Uterus (tissue), 4 donors: ENCODE data around the gene ELP1. TPM values are rescaled to one million over a fixed set of nuclear protein-coding genes. Genes with fewer than 3 reads are reported as not detected.

Experiments
- DNase-seq, 2 donors: peaks; one replicate each; pipeline ENCODE4 v3.0.0-alpha.2; 2019 to 2020
- H3K27ac ChIP-seq, 2 donors: fragments of 200-600 bp; sonication (generic); 1 replicate in 1 of 2; 2 replicates in 1 of 2; pipeline ENCODE4 v1.5.1; 2016 to 2018
- H3K27me3 ChIP-seq, 2 donors: fragments of 200-600 bp; sonication (generic); one replicate each; pipeline ENCODE4 v1.5.1; 2018 to 2019; ENCODE audit warnings: control low read depth in 1 of 2
- H3K36me3 ChIP-seq, 2 donors: fragments of 200-600 bp; sonication (generic); one replicate each; pipeline ENCODE4 v1.5.1; 2019; ENCODE audit warnings: control low read depth in 1 of 2
- H3K4me1 ChIP-seq, 2 donors: fragments of 200-600 bp; sonication (generic); one replicate each; pipeline ENCODE4 v1.5.1; 2018 to 2019; ENCODE audit warnings: control low read depth in 1 of 2
- H3K4me3 ChIP-seq, 2 donors: fragments of 200-600 bp; sonication (generic); 1 replicate in 1 of 2; 2 replicates in 1 of 2; pipeline ENCODE4 v1.5.1; 2018 to 2019; ENCODE audit warnings: mild to moderate bottlenecking in 1 of 2
- H3K9me3 ChIP-seq, 2 donors: fragments of 200-600 bp; sonication (generic); one replicate each; pipeline ENCODE4 v1.5.1; 2019; ENCODE audit warnings: control low read depth in 1 of 2
- POLR2A ChIP-seq, 2 donors: fragments of 450-650 bp; IDR thresholded peaks; one replicate each; pipeline ENCODE4 v1.6.1; 2016; ENCODE audit warnings: antibody characterized with exemption in 2 of 2, mild to moderate bottlenecking in 1 of 2, moderate library complexity in 1 of 2
- intact Hi-C: fragments of 100-400 bp; cut with DNase I; formaldehyde crosslinking; loops from one replicate; pipeline ENCODE4 v1.15.1; 2023; ENCODE audit warnings: low total_unique reads
- total RNA-seq, 4 donors: library from RNA; depleted of rRNA in 3 of 4; stranded (reverse); fragments of >200 nt in 3 of 4; gene quantifications; one replicate each; pipeline versions ENCODE4 v1.1.0 to v1.2.4, GENCODE V29; 2014 to 2023
- TF ChIP-seq, protein P1 (sequence below), 4 experiments: fragments of 200-600 bp in 2 of 4; fragments of 450-650 bp in 2 of 4; sonication (generic) in 2 of 4; IDR thresholded peaks; one replicate each; pipeline ENCODE4 v1.5.1; 2016 to 2019; ENCODE audit warnings: antibody characterized with exemption in 4 of 4, mild to moderate bottlenecking in 2 of 4, moderate library complexity in 1 of 4
- donor health status: DM: yes; HTN: yes; CAD: no.

The ELP1 gene
- total RNA-seq, 4 donors from 2014 or later, result 5.0 to 71.2 (median 36.2) TPM

DNA sequence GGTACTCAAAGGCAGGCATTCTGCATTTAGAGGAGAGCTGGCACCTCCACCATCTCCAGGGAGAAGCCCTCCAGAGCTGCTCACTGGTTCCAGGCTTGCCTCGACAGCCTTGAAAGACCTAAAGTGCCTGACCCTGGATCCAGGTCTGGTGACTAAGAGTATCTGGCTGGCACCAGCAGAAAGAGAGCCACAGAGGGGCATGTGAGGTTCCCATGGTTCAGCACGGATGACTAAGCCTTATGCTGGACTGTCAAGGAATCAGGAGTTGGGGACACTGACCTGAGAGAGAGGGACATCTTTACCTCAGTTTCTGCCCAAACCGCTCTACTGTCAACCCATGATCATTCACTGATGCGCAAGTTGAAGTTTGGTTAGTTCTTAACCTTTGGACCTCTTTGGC is 68.9 kb downstream of the ELP1 start:
- no peaks in the 10 kb centered on the region for H3K4me1 ChIP-seq
- no peak for DNase-seq
- H3K36me3 ChIP-seq, result no peaks in the 10 kb centered on the region
- no peak overlapping the region for H3K27ac ChIP-seq
- no peak for TF ChIP-seq POLR2A (IDR thresholded peaks at IDR 0.05)
- H3K9me3 ChIP-seq, result no peaks in the 10 kb centered on the region
- intact Hi-C loops, result no loop called here
- no peaks in the 10 kb centered on the region for H3K27me3 ChIP-seq
- no peak overlapping the region for H3K4me3 ChIP-seq

DNA sequence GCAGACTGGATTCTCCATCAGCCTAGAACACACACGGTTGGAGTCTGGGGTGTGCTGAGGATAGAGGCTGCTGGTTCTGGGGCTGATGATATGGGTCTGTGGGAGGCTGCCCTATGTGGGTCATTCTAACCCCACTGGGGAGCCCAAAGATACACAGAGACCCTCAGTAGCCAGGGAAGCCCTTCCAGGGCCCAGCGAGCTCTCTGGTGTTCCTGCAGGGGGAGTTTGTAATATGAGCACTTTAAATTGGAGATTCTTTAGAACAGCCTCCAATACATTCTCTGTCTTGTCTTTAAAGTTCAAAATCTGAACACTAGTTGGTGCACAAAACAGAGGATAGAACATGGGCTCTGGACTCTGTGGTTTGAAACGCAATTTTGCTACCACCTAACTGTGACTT is 69.5 kb downstream of the ELP1 start:
- no peak for DNase-seq
- Histone ChIP-seq H3K9me3 (no peaks in the 10 kb centered on the region), H3K27me3 (no peaks in the 10 kb centered on the region), H3K36me3 (no peaks in the 10 kb centered on the region), H3K4me3 (no peak overlapping the region), H3K27ac (no peak overlapping the region), H3K4me1 (no peaks in the 10 kb centered on the region)
- TF ChIP-seq, protein P1, sequence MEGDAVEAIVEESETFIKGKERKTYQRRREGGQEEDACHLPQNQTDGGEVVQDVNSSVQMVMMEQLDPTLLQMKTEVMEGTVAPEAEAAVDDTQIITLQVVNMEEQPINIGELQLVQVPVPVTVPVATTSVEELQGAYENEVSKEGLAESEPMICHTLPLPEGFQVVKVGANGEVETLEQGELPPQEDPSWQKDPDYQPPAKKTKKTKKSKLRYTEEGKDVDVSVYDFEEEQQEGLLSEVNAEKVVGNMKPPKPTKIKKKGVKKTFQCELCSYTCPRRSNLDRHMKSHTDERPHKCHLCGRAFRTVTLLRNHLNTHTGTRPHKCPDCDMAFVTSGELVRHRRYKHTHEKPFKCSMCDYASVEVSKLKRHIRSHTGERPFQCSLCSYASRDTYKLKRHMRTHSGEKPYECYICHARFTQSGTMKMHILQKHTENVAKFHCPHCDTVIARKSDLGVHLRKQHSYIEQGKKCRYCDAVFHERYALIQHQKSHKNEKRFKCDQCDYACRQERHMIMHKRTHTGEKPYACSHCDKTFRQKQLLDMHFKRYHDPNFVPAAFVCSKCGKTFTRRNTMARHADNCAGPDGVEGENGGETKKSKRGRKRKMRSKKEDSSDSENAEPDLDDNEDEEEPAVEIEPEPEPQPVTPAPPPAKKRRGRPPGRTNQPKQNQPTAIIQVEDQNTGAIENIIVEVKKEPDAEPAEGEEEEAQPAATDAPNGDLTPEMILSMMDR (IDR thresholded peaks at IDR 0.05), result no peak
- no peak for TF ChIP-seq POLR2A (IDR thresholded peaks at IDR 0.05)
- intact Hi-C loops, result no loop called here

DNA sequence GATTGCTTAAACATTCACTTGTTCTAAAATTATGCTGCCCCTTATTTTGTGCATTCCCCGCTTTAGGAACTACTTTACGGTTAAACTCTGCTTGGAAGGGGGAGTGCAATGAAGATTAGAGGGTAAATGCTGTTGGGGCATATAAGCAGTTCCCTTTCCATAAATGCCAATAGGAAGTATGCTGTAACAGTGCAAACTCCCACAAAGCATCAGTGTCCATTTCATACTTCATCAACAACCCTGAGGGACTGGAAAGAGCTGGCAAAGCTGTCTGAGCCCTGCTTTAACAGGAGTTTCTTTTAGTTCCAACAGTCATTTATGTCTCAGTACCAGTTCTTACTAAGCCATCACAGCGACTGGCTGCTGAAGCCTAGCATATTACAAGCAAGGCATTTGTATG is 70.0 kb downstream of the ELP1 start:
- no peaks in the 10 kb centered on the region for H3K4me1 ChIP-seq
- no peaks in the 10 kb centered on the region for H3K9me3 ChIP-seq
- H3K27me3 ChIP-seq, result no peaks in the 10 kb centered on the region
- TF ChIP-seq, protein P1 (IDR thresholded peaks at IDR 0.05), result no peak
- TF ChIP-seq POLR2A (IDR thresholded peaks at IDR 0.05), result no peak
- DNase-seq, result no peak
- H3K27ac ChIP-seq, result no peak overlapping the region
- no peaks in the 10 kb centered on the region for H3K36me3 ChIP-seq
- intact Hi-C loops, result no loop called here
- no peak overlapping the region for H3K4me3 ChIP-seq

DNA sequence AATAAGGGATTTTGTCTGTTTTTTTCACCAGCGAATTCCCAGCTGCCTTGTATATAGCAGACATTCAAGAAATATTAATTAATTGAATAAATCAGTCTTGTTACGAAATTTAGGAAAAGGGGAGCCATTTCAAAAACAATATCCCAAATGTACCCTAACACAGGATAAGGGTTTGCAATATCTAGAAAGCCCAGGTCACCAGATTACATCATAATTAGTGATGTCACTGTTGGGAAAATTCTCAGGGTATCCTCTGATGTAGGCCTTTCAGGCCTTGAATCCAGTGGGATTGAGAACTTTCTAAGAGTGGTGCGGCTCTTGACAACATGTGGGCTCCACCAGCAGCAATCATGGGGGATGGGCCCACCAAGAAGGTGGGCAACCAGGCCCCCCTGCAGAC is 71.9 kb downstream of the ELP1 start, which contains the start of gene ACTL7A:
ACTL7A (plus strand) TSS at position 270 of the 400 bp plus-strand sequence; CDS start at position 327, 57 bp downstream.
- no peaks in the 10 kb centered on the region for H3K27me3 ChIP-seq
- no peaks in the 10 kb centered on the region for H3K9me3 ChIP-seq
- intact Hi-C loops, result no loop called here
- TF ChIP-seq, protein P1 (IDR thresholded peaks at IDR 0.05), result no peak
- TF ChIP-seq POLR2A (IDR thresholded peaks at IDR 0.05), result no peak
- no peak for DNase-seq
- no peaks in the 10 kb centered on the region for H3K36me3 ChIP-seq
- no peak within 1 kb of the TSS for H3K4me3 ChIP-seq
- no peaks in the 10 kb centered on the region for H3K4me1 ChIP-seq
- no peak within 1 kb of the TSS for H3K27ac ChIP-seq

DNA sequence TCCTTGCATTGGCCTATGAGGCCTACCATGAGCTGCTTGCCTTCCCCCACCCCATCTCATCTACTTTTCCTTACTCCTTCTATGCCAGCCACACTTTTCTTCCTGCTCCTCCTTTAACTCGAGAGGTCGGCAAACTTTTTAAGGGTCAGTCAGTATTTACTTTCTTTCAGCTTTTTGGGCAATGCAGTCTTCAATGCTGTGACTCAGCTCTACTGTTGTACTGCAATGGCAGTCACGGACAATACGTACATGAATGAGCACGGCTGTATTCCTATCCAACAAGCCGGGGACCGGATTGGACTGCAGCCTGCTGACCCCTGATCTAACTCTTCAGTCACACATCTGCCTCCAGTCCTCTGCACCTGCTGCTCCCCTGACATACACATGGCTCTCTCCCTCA is 72.5 kb downstream of the ELP1 start:
- Histone ChIP-seq H3K4me3 (no peak overlapping the region), H3K27ac (no peak overlapping the region), H3K27me3 (no peaks in the 10 kb centered on the region), H3K4me1 (no peaks in the 10 kb centered on the region), H3K36me3 (no peaks in the 10 kb centered on the region), H3K9me3 (no peaks in the 10 kb centered on the region)
- intact Hi-C loops, result no loop called here
- no peak for DNase-seq
- no peak for TF ChIP-seq POLR2A (IDR thresholded peaks at IDR 0.05)
- TF ChIP-seq, protein P1 (IDR thresholded peaks at IDR 0.05), result no peak

DNA sequence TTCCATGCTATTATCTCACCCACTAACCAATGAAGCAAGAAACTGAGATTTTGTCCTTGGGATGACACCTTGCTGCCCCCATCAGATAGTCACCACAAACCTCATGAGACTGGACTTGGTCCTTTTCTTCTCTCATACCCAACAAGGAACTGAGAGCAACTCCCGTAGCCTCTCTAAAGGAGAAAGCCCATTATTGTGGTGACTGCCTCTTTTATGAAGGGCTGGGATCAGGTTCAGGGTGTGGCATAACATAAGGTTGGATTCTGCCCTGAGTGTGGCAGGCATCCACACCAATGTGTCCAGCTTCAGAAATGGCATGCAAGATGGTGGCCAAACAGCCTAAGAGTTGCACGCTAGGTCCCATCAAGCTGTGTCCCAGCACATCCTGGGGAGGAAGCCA is 73.2 kb downstream of the ELP1 start:
- H3K36me3 ChIP-seq, result no peaks in the 10 kb centered on the region
- TF ChIP-seq, protein P1 (IDR thresholded peaks at IDR 0.05), result no peak
- no peak for TF ChIP-seq POLR2A (IDR thresholded peaks at IDR 0.05)
- H3K27ac ChIP-seq, result no peak overlapping the region
- intact Hi-C loops, result no loop called here
- no peak overlapping the region for H3K4me3 ChIP-seq
- no peaks in the 10 kb centered on the region for H3K27me3 ChIP-seq
- no peaks in the 10 kb centered on the region for H3K9me3 ChIP-seq
- no peak for DNase-seq
- no peaks in the 10 kb centered on the region for H3K4me1 ChIP-seq
